HEK293 (cell line): ENCODE results near the gene MGST2.

Experiments used
- CTCF ChIA-PET: fragments of 350-600 bp; formaldehyde crosslinking; extraction: SDS; loops from one replicate; lab custom pipeline; 2021; ENCODE audit warnings: antibody characterized with exemption; lab: Yijun Ruan, JAX
- POLR2A ChIA-PET: fragments of 300-600 bp; formaldehyde crosslinking; extraction: SDS; loops from one replicate; lab custom pipeline; 2020; ENCODE audit warnings: antibody characterized with exemption, inconsistent platforms; lab: Yijun Ruan, JAX
- H3K27ac ChIP-seq: fragments of 200-500 bp; sonication (Bioruptor generic); 2 replicates; pipeline ENCODE4 v1.5.1; 2014; ENCODE audit warnings: low read depth, low read length, control low read depth, inconsistent platforms; ENCODE audit errors: extremely low read depth
- H3K36me3 ChIP-seq, 2 experiments: fragments of 200-500 bp in 1 of 2; sonication (Bioruptor generic) in 1 of 2; 1 replicate in 1 of 2; 2 replicates in 1 of 2; pipeline ENCODE4 v1.5.1; 2014 to 2017; ENCODE audit warnings: inconsistent platforms in 2 of 2, low read length in 2 of 2; ENCODE audit not compliant: control insufficient read depth in 2 of 2, insufficient read depth in 1 of 2
- H3K4me1 ChIP-seq: fragments of 200-500 bp; sonication (Bioruptor generic); 2 replicates; pipeline ENCODE4 v1.5.1; 2014; ENCODE audit warnings: mild to moderate bottlenecking, low read length, inconsistent platforms; ENCODE audit not compliant: control insufficient read depth, insufficient read depth
- H3K4me3 ChIP-seq: 2 replicates; pipeline ENCODE4 v1.5.1; 2011; ENCODE audit warnings: low read depth, mild to moderate bottlenecking, control low read depth, low read length, moderate library complexity
- H3K9me3 ChIP-seq: fragments of 200-500 bp; sonication (Bioruptor generic); 2 replicates; pipeline ENCODE4 v1.5.1; 2014; ENCODE audit warnings: low read depth, low read length, inconsistent platforms; ENCODE audit not compliant: control insufficient read depth, insufficient read depth
- EGR2 ChIP-seq: fragments of 450-650 bp; formaldehyde crosslinking; IDR thresholded peaks from 2 replicates; pipeline ENCODE4 v1.5.1; 2016; ENCODE audit warnings: low read depth, missing biosample characterization, missing genetic modification characterization
- ZIC2 ChIP-seq: fragments of 450-650 bp; formaldehyde crosslinking; IDR thresholded peaks from 2 replicates; pipeline ENCODE4 v1.5.1; 2016; ENCODE audit warnings: missing biosample characterization, missing genetic modification characterization
- ZNF2 ChIP-seq: fragments of 450-650 bp; formaldehyde crosslinking; IDR thresholded peaks from 2 replicates; pipeline ENCODE4 v1.5.1; 2016; ENCODE audit warnings: missing biosample characterization, missing genetic modification characterization
- ZNF248 ChIP-seq: fragments of 450-650 bp; formaldehyde crosslinking; IDR thresholded peaks from 2 replicates; pipeline ENCODE4 v1.5.1; 2017; ENCODE audit warnings: missing biosample characterization, missing genetic modification characterization
- ZNF311 ChIP-seq: fragments of 450-650 bp; formaldehyde crosslinking; IDR thresholded peaks from 2 replicates; pipeline ENCODE4 v1.5.1; 2017; ENCODE audit warnings: missing biosample characterization, missing genetic modification characterization, borderline replicate concordance
- ZNF37A ChIP-seq: fragments of 450-650 bp; IDR thresholded peaks from 2 replicates; pipeline ENCODE4 v1.5.1; 2018; ENCODE audit warnings: missing biosample characterization, missing genetic modification characterization
- ZNF560 ChIP-seq: fragments of 450-650 bp; formaldehyde crosslinking; IDR thresholded peaks from 2 replicates; pipeline ENCODE4 v1.5.1; 2017; ENCODE audit warnings: missing biosample characterization, missing genetic modification characterization, borderline replicate concordance
- ZNF571 ChIP-seq: fragments of 450-650 bp; formaldehyde crosslinking; IDR thresholded peaks from 2 replicates; pipeline ENCODE4 v1.5.0; 2017; ENCODE audit warnings: missing biosample characterization, missing genetic modification characterization
- ZNF626 ChIP-seq: fragments of 450-650 bp; sonication (Bioruptor Pico); formaldehyde crosslinking; IDR thresholded peaks from 2 replicates; pipeline ENCODE4 v1.5.1; 2018; ENCODE audit warnings: missing biosample characterization, missing genetic modification characterization, inconsistent platforms
- ZNF701 ChIP-seq: fragments of 450-650 bp; formaldehyde crosslinking; IDR thresholded peaks from 2 replicates; pipeline ENCODE4 v1.5.1; 2016; ENCODE audit warnings: missing biosample characterization, missing genetic modification characterization
- ZNF707 ChIP-seq: fragments of 450-650 bp; formaldehyde crosslinking; IDR thresholded peaks from 2 replicates; pipeline ENCODE4 v1.5.1; 2016; ENCODE audit warnings: missing biosample characterization, missing genetic modification characterization
- ZNF843 ChIP-seq: fragments of 450-650 bp; formaldehyde crosslinking; IDR thresholded peaks from 2 replicates; pipeline ENCODE4 v1.5.1; 2016; ENCODE audit warnings: missing biosample characterization, missing genetic modification characterization
- TF ChIP-seq, protein P1 (sequence below): fragments of 450-650 bp; formaldehyde crosslinking; IDR thresholded peaks from 2 replicates; pipeline ENCODE4 v1.5.1; 2016; ENCODE audit warnings: missing biosample characterization, missing genetic modification characterization
- TF ChIP-seq, protein P2 (sequence below): fragments of 450-650 bp; formaldehyde crosslinking; IDR thresholded peaks from 2 replicates; pipeline ENCODE4 v1.5.1; 2016; ENCODE audit warnings: missing biosample characterization, missing genetic modification characterization

The MGST2 gene

DNA sequence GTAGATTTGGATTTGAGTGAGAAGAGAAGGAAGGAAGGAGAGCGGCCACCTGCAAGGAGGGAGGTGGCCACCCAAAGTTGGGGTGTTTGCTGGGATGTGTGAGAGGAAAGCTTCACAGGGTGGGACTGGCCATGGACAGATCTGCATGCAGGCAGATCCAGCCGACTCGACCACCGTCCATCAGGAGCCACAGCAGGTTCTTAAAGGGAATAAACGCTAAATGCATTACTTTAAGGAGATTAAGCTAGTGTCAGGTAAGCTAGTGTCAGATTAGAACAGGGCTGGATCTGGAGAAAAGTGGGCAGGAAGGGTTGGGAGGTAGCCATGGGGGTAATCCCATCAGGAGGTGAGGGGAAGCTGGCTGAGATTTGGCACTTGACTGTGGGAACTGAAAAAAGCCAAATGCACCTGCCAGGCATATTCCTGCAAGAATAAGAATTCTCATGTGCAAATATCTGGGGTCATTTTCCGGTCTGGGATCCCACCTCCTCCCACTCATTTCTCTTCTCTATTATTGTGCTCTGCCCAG, 79.6 kb downstream of the MGST2 start:
- Histone ChIP-seq H3K4me3 (no peak overlapping the region), H3K4me1 (0 out of 2 replicates have a peak, but pooled peaks cover 2% of the 10 kb centered on the region), H3K27ac (no peak overlapping the region), H3K9me3 (no peaks in the 10 kb centered on the region), H3K36me3 (no peaks in the 10 kb centered on the region)
- TF ChIP-seq ZNF843 (no peak), ZNF37A (tag by site-specific recombination) (no peak), ZIC2 (tag by site-specific recombination) (no peak), ZNF626 (tag by site-specific recombination) (no peak)
- TF ChIP-seq, protein P1, sequence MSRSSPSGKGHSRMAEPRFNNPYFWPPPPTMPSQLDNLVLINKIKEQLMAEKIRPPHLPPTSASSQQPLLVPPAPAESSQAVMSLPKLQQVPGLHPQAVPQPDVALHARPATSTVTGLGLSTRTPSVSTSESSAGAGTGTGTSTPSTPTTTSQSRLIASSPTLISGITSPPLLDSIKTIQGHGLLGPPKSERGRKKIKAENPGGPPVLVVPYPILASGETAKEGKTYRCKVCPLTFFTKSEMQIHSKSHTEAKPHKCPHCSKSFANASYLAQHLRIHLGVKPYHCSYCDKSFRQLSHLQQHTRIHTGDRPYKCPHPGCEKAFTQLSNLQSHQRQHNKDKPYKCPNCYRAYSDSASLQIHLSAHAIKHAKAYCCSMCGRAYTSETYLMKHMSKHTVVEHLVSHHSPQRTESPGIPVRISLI (tag by site-specific recombination) = no peak
- POLR2A ChIA-PET = interaction anchor here (0.6 kb wide), 1 partner anchor 130 kb away, joined by 3 read pairs; no protein-coding TSS in a partner anchor
- CTCF ChIA-PET = interaction anchor here (1.5 kb wide), 1 partner anchor 11 kb away, joined by 5 read pairs; no protein-coding TSS in a partner anchor

DNA sequence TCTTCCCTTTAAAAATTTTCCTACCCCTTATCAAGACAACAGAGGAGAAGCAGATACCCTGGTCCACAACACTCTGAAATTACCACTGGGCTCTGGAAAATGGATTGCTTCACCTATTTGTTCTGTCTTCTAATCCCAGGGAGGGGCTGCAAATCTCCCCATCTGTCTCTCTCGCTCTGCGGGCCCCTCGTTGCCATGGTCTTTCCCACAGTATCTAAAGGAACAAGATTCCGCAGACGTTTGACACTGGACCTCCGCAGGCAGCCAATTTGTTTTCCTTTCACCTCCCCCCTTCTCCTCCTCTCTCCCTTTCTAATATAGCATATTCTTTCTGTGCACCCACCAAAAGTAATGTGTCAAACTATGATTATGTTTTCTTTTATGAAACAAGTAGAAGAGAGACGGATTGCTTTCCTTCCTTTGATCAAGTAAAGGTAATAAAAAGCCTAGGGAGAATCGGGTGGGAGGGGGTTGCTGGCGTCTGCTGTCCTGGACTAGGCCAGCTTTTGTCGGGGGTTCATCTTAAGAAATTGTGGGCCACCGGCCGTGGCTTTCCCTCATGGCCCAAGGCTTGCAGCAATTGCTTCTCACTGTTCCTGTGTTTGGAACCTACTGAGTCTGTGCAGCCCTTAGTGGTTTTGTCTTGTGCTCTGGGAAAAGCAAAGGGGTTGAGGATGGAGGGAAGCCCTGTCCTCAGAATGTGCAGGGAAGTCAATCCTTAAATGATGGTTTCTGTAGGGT, 81.0 kb downstream of the MGST2 start:
- no peak overlapping the region for H3K4me3 ChIP-seq
- TF ChIP-seq ZNF560 (tag by site-specific recombination) (no peak), EGR2 (tag by site-specific recombination) (no peak), ZNF707 (tag by site-specific recombination) (no peak), ZNF311 (tag by site-specific recombination) (no peak), ZNF571 (tag by site-specific recombination) (no peak), ZNF701 (tag by site-specific recombination) (no peak), ZNF2 (tag by site-specific recombination) (no peak)
- TF ChIP-seq, protein P2, sequence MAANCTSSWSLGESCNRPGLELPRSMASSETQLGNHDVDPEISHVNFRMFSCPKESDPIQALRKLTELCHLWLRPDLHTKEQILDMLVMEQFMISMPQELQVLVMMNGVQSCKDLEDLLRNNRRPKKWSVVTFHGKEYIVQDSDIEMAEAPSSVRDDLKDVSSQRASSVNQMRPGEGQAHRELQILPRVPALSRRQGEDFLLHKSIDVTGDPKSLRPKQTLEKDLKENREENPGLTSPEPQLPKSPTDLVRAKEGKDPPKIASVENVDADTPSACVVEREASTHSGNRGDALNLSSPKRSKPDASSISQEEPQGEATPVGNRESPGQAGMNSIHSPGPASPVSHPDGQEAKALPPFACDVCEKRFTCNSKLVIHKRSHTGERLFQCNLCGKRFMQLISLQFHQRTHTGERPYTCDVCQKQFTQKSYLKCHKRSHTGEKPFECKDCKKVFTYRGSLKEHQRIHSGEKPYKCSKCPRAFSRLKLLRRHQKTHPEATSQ (tag by site-specific recombination) = no peak
- CTCF ChIA-PET = no interaction called here
- no peaks in the 10 kb centered on the region for H3K9me3 ChIP-seq
- H3K4me1 ChIP-seq = 0 out of 2 replicates have a peak, but pooled peaks cover 2% of the 10 kb centered on the region
- POLR2A ChIA-PET = no interaction called here
- no peak overlapping the region for H3K27ac ChIP-seq
- H3K36me3 ChIP-seq = no peaks in the 10 kb centered on the region

DNA sequence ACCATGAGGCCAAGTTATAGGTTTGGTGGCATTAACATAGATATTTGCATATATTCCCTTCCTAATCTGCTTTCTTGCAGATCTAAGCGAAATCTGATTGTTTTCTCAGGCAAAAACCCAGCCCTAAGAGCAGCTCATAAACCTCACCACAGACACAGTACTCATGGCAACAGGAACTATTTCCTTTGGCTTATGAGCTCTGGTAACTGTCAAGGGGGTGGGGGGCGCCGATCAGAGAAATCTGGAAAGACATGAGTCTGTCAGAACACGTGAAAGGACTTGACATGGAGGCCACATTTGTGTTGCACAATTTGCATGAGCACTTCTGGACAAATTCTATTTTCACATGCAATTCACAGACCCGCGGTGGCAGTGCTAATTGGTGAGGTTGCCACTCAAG, 83.7 kb downstream of the MGST2 start:
- TF ChIP-seq ZNF248 (tag by site-specific recombination) = no peak
- ChIA-PET CTCF (interaction anchor here (0.7 to 1.6 kb wide), 2 partner anchors 116 to 503 kb away, joined by 3 to 5 read pairs; no protein-coding TSS in a partner anchor), POLR2A (interaction anchor here (0.7 kb wide), 1 partner anchor 515 kb away, joined by 4 read pairs; no protein-coding TSS in a partner anchor)
- Histone ChIP-seq H3K27ac (no peak overlapping the region), H3K9me3 (no peaks in the 10 kb centered on the region), H3K4me3 (no peak overlapping the region), H3K36me3 (no peaks in the 10 kb centered on the region), H3K4me1 (no peaks in the 10 kb centered on the region)
